Activated naive CD8-positive, alpha-beta T cell treated with anti-CD3 and anti-CD28 coated beads, Interleukin-2, amount 50 U/mL, for 24 hours (primary cell): ENCODE results near the gene SYNJ2.
A peak's percentile ranks its signal among the peaks of the same experiment; 100 is the strongest.

Experiments
- ATAC-seq: fragments of 150-1000 bp; cut with Tn5 transposase; one replicate; pipeline ENCODE4 v1.10.0; 2021
- DNase-seq: peaks from one replicate; pipeline ENCODE4 v3.0.0; 2021
- H3K27ac Mint-ChIP-seq: one replicate; pipeline ENCODE4 v1.8.0; 2021; ENCODE audit warnings: mild to moderate bottlenecking, mixed read lengths
- H3K27me3 Mint-ChIP-seq: one replicate; pipeline ENCODE4 v1.8.0; 2021; ENCODE audit warnings: mixed read lengths
- H3K36me3 Mint-ChIP-seq: one replicate; pipeline ENCODE4 v1.8.0; 2021; ENCODE audit warnings: low read depth, mixed read lengths
- H3K4me1 Mint-ChIP-seq: one replicate; pipeline ENCODE4 v1.8.0; 2021; ENCODE audit warnings: mixed read lengths
- H3K4me3 Mint-ChIP-seq: one replicate; pipeline ENCODE4 v1.8.0; 2021; ENCODE audit warnings: mild to moderate bottlenecking, moderate library complexity, mixed read lengths
- H3K9me3 Mint-ChIP-seq: one replicate; pipeline ENCODE4 v1.8.0; 2021; ENCODE audit warnings: mixed read lengths

The SYNJ2 gene

DNA sequence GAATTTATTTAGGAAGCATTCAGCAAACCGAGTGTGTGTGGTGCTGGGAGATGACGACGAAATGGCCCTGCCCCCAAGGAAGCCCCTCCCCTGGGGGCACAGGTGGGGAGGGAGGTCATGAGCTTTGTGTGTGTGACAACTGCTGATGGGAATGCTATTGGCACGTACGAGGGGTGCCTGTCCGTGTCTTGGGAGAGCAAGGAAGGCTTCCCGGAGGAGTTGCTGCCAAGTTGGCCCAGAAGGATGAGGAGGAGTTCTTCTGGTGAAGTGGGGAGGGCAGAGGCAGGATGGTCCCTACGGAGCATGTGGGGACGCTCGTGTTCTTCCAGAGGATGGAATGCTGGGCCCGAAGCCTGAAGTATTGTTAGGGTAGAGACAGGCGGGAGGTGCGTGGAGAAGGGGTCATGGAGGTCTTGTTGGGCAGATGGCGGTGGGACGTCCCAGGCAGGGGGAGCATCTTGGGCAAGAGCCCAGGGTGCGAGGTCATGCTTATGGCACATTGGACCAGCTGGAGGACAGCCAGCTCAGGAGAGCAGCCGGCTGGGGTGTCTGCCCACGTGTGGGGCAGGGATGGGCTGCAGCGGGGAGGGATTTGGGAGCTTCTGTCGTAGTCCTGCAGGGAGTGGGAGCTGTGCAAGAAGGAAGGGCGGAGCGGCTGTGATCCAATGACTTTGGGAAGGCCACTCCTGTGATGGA is 46.1 kb downstream of the SYNJ2 start:
- DNase-seq (no peak), ATAC-seq (no peak)
- Mint-ChIP-seq H3K9me3 (no peaks in the 10 kb centered on the region), H3K36me3 (peaks cover 10% of the 10 kb centered on the region), H3K4me1 (peaks cover 60% of the 10 kb centered on the region), H3K27ac (peak overlapping the region; percentile 100), H3K27me3 (no peaks in the 10 kb centered on the region), H3K4me3 (peak overlapping the region; percentile 24)

DNA sequence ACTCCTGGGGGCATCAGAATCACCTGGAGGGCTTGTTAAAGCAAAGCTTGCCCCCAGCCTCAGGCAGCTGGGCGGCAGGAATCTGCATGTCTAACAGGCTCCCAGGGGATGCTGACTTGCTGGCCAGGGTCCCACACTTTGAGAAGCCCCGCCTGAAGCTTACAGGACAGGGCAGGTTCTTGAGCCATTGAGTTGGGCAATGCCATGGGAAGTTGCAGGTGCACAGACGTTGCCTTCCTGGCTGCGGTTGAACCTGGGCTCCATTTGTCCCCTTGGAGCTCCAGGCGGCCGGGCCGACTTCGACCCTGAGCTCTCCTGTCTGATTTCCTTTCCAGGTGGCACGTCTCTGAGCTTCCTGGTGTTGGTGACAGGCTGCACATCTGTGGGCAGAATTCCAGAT is 46.8 kb downstream of the SYNJ2 start:
- DNase-seq (no peak), ATAC-seq (no peak)
- Mint-ChIP-seq H3K27ac (no peak overlapping the region), H3K27me3 (no peaks in the 10 kb centered on the region), H3K36me3 (peaks cover 12% of the 10 kb centered on the region), H3K4me1 (peaks cover 60% of the 10 kb centered on the region), H3K9me3 (no peaks in the 10 kb centered on the region), H3K4me3 (no peak overlapping the region)

DNA sequence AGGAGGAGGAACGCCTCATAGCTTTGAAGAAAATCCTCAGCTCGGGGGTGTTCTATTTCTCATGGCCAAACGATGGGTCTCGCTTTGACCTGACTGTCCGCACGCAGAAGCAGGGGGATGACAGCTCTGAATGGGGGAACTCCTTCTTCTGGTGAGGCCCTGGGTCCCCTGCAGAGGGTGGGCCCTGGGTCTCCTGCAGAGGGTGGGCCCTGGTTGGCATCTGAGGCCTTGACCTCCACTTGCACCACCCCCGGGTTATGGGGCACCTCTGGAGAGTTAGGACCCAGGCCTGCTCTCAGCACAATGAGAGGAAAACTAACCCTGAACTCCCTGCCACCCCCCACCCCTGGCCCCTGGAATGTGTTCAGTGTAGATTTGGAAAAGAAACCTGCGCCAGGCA is 47.2 kb downstream of the SYNJ2 start:
- H3K27me3 Mint-ChIP-seq, result no peaks in the 10 kb centered on the region

DNA sequence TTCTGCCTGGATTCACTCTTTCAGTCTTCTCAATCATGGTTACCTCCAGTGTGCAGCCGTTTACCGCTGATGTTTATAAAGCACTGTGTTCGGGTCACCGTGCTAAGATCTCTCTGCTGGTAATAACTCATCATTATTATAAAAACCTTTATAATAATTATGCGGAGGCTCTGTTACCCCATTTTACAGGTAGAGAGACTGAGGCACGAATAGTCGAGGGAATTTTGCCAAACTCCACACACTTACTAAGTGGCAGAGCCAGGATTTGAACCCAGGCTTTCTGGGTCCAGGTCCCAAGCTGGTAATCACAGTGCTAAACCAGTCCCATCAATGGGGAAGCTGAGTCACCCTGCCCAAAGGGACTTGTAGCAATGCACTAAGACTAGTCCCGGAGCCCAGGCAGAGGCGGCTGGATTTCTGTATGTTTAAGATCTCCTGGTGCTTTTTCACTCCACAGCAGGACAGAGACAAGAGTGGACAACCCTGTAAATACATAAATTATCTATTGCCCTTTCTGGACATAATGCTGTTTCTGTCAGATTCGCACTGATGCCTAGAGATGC is 48.1 kb downstream of the SYNJ2 start:
- H3K9me3 Mint-ChIP-seq, result no peaks in the 10 kb centered on the region
- ATAC-seq, result no peak
- H3K4me3 Mint-ChIP-seq, result no peak overlapping the region
- no peak overlapping the region for H3K27ac Mint-ChIP-seq
- H3K36me3 Mint-ChIP-seq, result peaks cover 19% of the 10 kb centered on the region
- DNase-seq, result no peak
- H3K4me1 Mint-ChIP-seq, result peaks cover 58% of the 10 kb centered on the region
- H3K27me3 Mint-ChIP-seq, result no peaks in the 10 kb centered on the region

More for the DNA sequence above, 47.2 kb downstream of the SYNJ2 start:
- ATAC-seq (no peak), DNase-seq (no peak)
- Mint-ChIP-seq H3K4me3 (no peak overlapping the region), H3K27ac (no peak overlapping the region), H3K9me3 (no peaks in the 10 kb centered on the region), H3K36me3 (peaks cover 15% of the 10 kb centered on the region), H3K4me1 (peaks cover 60% of the 10 kb centered on the region)

DNA sequence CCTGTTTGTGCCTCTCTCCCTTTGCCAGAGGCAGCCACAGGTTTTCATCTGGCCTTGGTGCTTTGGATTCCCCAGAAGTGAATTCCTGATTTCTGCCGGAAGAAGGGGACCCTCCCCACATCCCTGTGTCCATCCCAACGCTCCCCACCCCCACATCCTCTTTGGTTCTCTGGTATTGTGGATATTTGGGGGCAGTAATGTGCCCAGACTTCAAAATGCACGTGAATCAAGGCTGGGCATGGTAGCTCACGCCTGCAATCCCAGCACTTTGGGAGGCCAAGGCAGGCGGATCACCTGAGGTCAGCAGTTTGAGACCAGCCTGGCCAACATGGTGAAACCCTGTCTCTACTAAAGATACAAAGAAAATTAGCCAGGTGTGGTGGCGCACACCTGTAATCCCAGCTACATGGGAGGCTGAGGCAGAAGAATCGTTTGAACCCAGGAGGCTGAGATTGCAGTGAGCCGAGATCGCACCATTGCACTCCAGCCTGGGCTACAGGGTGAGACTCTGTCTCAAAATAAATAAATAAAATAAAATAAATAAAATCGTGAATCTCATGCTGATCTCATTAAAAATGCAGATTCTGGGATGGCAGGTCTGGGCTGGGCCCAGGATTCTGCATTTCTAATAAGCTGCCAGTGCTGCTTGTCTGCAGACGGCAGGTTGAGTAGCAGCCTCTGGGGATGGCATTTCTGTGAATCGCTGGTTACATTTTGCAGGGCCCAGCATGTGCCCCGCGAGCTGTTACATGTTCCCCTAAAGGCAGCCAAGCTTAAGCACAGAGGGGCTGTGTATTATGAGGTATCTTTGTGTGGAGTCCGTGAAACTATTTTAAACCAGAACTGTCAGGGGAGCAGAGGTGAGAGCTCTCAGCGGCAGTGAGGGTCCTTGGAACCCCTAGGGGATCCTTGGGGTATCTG is 49.0 kb downstream of the SYNJ2 start:
- DNase-seq, result no peak
- H3K27me3 Mint-ChIP-seq, result no peaks in the 10 kb centered on the region
- no peaks in the 10 kb centered on the region for H3K9me3 Mint-ChIP-seq
- H3K27ac Mint-ChIP-seq, result peak overlapping the region; percentile 89
- peak overlapping the region; percentile 52 for H3K4me3 Mint-ChIP-seq
- H3K4me1 Mint-ChIP-seq, result peaks cover 51% of the 10 kb centered on the region
- H3K36me3 Mint-ChIP-seq, result peaks cover 25% of the 10 kb centered on the region
- no peak for ATAC-seq

DNA sequence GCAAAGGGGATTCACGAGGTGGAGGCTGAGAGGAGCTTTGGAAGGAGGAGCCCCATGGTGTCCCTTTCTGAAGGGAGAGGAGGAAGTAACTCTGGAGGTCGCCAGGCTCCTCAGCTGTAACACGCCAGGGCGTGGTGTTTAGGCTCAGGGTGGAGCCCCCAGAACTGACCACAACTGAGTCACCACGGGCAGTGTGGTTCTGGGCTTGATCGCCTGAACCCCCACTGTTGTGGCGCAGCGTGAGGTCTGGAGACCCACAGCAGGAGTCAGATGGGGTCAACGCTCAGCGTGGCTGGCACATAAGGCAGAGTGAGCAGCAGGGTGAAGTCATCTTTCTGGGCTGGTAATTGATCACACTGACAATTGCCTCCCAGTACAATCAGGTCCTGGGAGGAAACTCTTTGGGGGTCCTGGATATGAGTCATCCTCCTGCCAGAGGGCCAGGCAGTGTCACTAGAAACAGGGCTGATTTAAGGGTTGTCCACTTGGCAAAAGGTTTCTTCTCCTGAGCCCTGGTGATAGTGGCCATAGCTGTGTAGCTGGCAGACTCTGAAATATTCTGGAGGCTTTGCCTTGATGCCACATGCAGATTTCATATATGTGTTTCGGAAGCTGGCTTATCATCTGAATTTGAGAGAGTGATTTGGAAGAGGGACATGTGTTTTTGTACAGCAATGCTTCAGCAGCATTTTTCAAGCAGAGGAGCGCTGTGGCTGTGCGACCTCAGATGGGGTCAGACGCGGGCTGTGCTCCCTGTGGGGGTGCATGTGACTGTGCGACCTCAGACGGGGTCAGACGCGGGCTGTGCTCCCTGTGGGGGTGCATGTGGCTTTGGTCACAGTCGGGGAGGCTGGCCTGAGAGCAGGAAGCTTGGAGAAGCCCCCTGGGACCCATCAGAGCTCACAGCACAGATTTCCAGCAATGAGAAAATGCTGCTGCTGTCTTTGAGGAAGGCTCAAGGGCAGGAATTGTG is 50.0 kb downstream of the SYNJ2 start:
- peaks cover 32% of the 10 kb centered on the region for H3K36me3 Mint-ChIP-seq

DNA sequence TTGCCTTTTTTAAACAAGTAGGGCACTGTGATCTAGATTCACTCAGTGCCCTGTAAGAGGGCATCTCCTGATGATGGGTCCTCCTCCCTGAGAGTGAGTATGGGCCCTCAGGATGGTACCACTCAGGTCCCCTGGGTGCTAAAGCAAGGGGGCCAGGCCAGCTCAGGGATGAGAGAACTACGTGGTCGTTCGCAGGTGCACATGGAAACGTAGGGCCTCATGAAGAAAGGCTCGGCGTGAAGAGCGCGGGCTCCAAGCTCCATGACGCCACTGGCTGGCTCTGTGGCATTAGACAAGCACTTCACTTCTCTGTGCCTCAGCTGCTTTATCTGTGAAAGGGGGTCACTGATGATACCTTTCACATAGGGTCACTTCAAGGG is 50.7 kb downstream of the SYNJ2 start:
- H3K36me3 Mint-ChIP-seq, result peaks cover 32% of the 10 kb centered on the region
- H3K4me1 Mint-ChIP-seq, result peaks cover 37% of the 10 kb centered on the region
- H3K27ac Mint-ChIP-seq, result no peak overlapping the region
- no peak overlapping the region for H3K4me3 Mint-ChIP-seq
- DNase-seq (no peak), ATAC-seq (no peak)
- H3K27me3 Mint-ChIP-seq, result no peaks in the 10 kb centered on the region
- H3K9me3 Mint-ChIP-seq, result no peaks in the 10 kb centered on the region

More for the DNA sequence above, 50.0 kb downstream of the SYNJ2 start:
- no peaks in the 10 kb centered on the region for H3K27me3 Mint-ChIP-seq
- peak; percentile 74 for DNase-seq
- peak; percentile 72 for ATAC-seq
- peaks cover 44% of the 10 kb centered on the region for H3K4me1 Mint-ChIP-seq
- H3K27ac Mint-ChIP-seq, result peak overlapping the region; percentile 89
- H3K4me3 Mint-ChIP-seq, result peak overlapping the region; percentile 52
- H3K9me3 Mint-ChIP-seq, result no peaks in the 10 kb centered on the region

DNA sequence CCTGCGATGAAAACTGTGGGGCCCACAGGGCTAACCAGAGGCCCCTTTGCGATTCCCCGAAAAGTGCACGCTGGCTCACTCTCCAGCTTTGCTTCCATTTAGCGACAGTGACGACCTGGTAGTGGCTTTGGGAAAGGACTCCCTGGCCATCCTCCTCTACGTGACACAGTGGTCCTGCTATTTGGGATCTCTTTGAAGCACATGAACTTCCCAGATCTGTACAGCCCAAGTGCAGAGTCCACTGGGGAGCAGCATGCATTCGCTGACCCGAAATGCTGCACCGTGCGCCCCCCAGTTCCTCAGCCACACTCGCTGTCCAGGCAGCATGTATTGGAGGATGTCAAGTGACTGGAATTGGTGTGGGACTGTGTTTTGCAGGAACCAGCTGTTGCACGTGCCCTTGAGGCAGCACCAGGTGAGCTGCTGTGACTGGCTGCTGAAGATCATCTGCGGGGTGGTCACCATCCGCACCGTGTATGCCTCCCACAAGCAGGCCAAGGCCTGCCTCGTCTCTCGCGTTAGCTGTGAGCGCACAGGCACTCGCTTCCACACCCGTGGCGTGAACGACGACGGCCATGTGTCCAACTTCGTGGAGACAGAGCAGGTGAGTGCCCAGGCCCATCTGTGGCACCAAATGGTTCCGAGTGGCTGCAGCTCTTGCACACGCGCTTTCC is 51.6 kb downstream of the SYNJ2 start:
- Mint-ChIP-seq H3K4me1 (peaks cover 30% of the 10 kb centered on the region), H3K9me3 (no peaks in the 10 kb centered on the region)

DNA sequence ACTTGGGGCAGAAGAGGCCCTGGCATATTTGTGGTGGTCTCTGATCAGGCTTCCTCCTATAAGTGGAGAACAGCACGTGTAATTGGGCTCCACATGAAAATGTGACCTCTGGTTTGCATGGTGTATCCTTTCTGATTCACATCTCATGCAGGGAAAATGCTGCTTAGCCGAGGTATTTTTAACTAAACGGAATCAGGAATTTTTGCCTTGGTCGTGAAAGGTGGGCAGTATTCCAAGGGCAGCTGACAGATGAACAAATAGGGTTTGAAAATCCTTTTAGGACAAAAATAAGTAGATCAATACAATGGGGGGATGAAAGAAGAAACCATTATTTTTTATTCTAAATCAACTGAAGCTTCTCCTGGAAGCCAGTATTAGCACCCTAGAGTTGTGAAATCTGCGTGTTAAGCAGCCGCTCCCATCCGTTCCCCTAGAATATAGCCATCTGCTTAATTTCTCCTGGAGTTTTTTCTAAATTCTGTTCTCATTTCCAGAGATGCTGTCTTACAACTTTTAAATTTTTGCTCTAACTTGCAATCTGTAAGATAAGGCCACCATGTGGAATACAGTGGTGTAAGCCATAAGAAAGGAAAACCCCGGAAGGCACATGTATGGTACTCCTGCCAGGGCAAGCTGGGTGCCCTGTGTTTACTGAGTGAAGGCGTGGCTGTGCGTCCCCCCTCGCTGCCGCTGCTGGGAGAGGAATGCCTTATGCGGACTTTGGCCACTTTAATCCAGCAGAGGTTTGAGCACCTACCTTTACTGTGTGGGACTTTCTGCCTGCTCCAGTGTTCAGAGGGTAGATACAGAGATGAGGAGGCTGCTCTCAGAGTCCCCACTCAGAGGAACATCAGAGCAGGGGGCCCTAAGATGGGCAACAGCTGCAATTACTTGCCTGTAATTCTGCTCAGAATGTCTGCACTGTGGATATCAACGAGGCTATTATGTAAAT is 52.4 kb downstream of the SYNJ2 start:
- no peak for ATAC-seq
- Mint-ChIP-seq H3K4me1 (peaks cover 32% of the 10 kb centered on the region), H3K4me3 (no peak overlapping the region), H3K27ac (no peak overlapping the region), H3K27me3 (no peaks in the 10 kb centered on the region), H3K36me3 (peaks cover 32% of the 10 kb centered on the region), H3K9me3 (no peaks in the 10 kb centered on the region)
- no peak for DNase-seq

More for the DNA sequence above, 51.6 kb downstream of the SYNJ2 start:
- no peak for ATAC-seq
- peaks cover 32% of the 10 kb centered on the region for H3K36me3 Mint-ChIP-seq
- no peaks in the 10 kb centered on the region for H3K27me3 Mint-ChIP-seq
- H3K27ac Mint-ChIP-seq, result no peak overlapping the region
- DNase-seq, result no peak
- no peak overlapping the region for H3K4me3 Mint-ChIP-seq

DNA sequence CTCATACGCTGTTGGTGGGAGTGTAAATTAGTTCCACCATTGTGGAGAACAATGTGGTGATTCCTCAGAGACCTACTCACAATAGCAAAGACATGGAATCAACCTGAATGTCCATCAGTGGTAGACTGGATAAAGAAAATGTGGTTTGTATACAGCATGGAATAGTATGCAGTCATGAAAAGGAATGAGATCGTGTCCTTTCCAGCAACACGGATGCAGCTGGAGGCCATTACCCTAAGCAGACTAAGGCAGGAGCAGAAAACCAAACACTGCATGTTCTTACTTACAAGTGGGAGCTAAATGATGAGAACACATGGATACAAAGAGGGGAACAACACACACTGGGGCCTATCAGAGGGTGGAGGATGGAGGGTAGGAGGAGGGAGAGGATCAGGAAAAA is 54.6 kb downstream of the SYNJ2 start:
- ATAC-seq (no peak), DNase-seq (no peak)
- Mint-ChIP-seq H3K9me3 (no peaks in the 10 kb centered on the region), H3K4me1 (peaks cover 39% of the 10 kb centered on the region), H3K36me3 (peaks cover 25% of the 10 kb centered on the region), H3K27me3 (no peaks in the 10 kb centered on the region), H3K27ac (no peak overlapping the region), H3K4me3 (no peak overlapping the region)

DNA sequence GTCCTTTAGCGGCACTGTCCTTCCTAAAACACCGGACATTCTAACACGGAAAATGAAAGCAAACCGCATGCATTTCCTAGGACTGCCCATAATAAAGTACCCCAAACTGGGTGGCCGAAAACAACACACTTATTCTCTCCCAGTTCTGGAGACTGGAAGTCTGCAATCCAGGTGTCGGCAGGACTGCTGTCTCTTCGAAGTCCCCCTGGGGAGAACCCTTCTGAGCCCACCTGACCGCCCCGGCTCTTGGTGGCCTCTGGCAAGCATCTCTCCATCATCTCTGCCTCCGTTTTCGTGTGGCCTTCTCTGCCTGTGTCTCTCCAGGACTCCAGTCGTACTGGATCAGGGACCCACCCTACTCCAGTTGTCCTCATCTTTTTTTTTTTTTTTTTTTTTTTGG is 55.4 kb downstream of the SYNJ2 start:
- ATAC-seq (no peak), DNase-seq (no peak)
- H3K4me1 Mint-ChIP-seq, result peaks cover 35% of the 10 kb centered on the region
- peaks cover 22% of the 10 kb centered on the region for H3K36me3 Mint-ChIP-seq
- H3K4me3 Mint-ChIP-seq, result no peak overlapping the region
- no peaks in the 10 kb centered on the region for H3K27me3 Mint-ChIP-seq
- no peak overlapping the region for H3K27ac Mint-ChIP-seq
- no peaks in the 10 kb centered on the region for H3K9me3 Mint-ChIP-seq

DNA sequence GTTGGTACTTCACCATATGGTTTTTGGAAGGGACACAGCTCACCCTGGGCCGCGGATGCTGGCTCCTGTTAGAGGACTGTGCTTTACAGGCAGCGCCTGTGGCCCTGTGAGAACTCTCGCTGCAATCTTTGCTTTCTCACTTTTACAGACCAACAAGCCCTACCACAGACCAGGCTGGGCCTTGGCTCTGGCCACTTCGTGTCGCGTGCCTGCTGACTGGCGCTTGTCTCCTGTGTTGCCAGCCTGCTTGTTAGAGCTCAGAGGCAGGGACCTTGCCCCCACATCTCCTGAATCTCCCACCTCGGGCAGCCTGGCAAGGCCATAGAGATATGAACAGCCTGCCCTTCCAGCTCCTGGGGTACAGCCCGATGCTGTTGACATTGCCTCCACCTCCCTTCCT is 56.1 kb downstream of the SYNJ2 start:
- ATAC-seq (no peak), DNase-seq (no peak)
- Mint-ChIP-seq H3K9me3 (no peaks in the 10 kb centered on the region), H3K36me3 (peaks cover 22% of the 10 kb centered on the region), H3K4me1 (peaks cover 35% of the 10 kb centered on the region), H3K27me3 (no peaks in the 10 kb centered on the region), H3K27ac (no peak overlapping the region), H3K4me3 (no peak overlapping the region)
